Tibial artery (tissue), 4 donors: Measurements from ENCODE around the gene WARS2.

Source experiments
- DNase-seq, 2 donors: peaks; one replicate each; pipeline ENCODE4 v3.0.0-alpha.2; 2019
- H3K27ac ChIP-seq, 2 donors: fragments of 200-600 bp; sonication (generic) in 1 of 2; 1 replicate in 1 of 2; 2 replicates in 1 of 2; pipeline ENCODE4 v1.5.1; 2018 to 2019; ENCODE audit warnings: mild to moderate bottlenecking in 1 of 2
- H3K27me3 ChIP-seq, 2 donors: fragments of 200-600 bp; sonication (generic) in 1 of 2; one replicate each; pipeline versions ENCODE4 v1.5.1 to v1.6.0; 2016 to 2019
- H3K36me3 ChIP-seq, 3 donors: fragments of 200-600 bp; sonication (generic) in 2 of 3; one replicate each; pipeline ENCODE4 v1.5.1; 2016 to 2019; ENCODE audit warnings: mild to moderate bottlenecking in 2 of 3
- H3K4me1 ChIP-seq, 4 donors: fragments of 200-600 bp; sonication (generic) in 2 of 4; 1 replicate in 3 of 4; 2 replicates in 1 of 4; pipeline ENCODE4 v1.5.1; 2016 to 2019
- H3K4me3 ChIP-seq, 2 donors: fragments of 200-600 bp; sonication (generic) in 1 of 2; 1 replicate in 1 of 2; 2 replicates in 1 of 2; pipeline ENCODE4 v1.5.1; 2018 to 2019; ENCODE audit warnings: mild to moderate bottlenecking in 2 of 2
- H3K9me3 ChIP-seq, 3 donors: fragments of 200-600 bp; sonication (generic) in 1 of 3; one replicate each; pipeline ENCODE4 v1.5.1; 2016 to 2019
- CTCF ChIP-seq, 2 experiments: fragments of 200-600 bp in 1 of 2; fragments of 450-650 bp in 1 of 2; IDR thresholded peaks; one replicate each; pipeline ENCODE4 v1.5.1; 2017 to 2019; ENCODE audit warnings: antibody characterized with exemption in 2 of 2, mild to moderate bottlenecking in 1 of 2, moderate library complexity in 1 of 2
- intact Hi-C: fragments of 100-400 bp; cut with DNase I; formaldehyde crosslinking; loops from one replicate; pipeline ENCODE4 v1.15.0; 2023; ENCODE audit warnings: low total_unique reads

The WARS2 gene

GRCh38 chr1:119093721-119094120, 46.7 kb downstream of the WARS2 start:
- Histone ChIP-seq H3K27ac (no peak overlapping the region), H3K4me3 (no peak overlapping the region), H3K27me3 (no peaks in the 10 kb centered on the region), H3K36me3 (no peaks in the 10 kb centered on the region), H3K9me3 (peaks cover 0 to 5% (median 0%) of the 10 kb centered on the region in 3 donors), H3K4me1 (peaks cover 0 to 7% (median 0%) of the 10 kb centered on the region in 4 donors)
- DNase-seq: no peak
- intact Hi-C loops: no loop called here
- TF ChIP-seq CTCF (IDR thresholded peaks at IDR 0.05): no peak

GRCh38 chr1:119091618-119092017, 48.8 kb downstream of the WARS2 start:
- Histone ChIP-seq H3K4me1 (peaks cover 0 to 19% (median 4%) of the 10 kb centered on the region in 4 donors), H3K27me3 (no peaks in the 10 kb centered on the region), H3K9me3 (peaks cover 0 to 5% (median 0%) of the 10 kb centered on the region in 3 donors), H3K36me3 (no peaks in the 10 kb centered on the region), H3K27ac (no peak overlapping the region), H3K4me3 (no peak overlapping the region)
- TF ChIP-seq CTCF (IDR thresholded peaks at IDR 0.05): no peak
- intact Hi-C loops: no loop called here
- DNase-seq: no peak

- peaks cover 0 to 5% (median 0%) of the 10 kb centered on the region in 3 donors for H3K9me3 ChIP-seq
- no peak overlapping the region for H3K27ac ChIP-seq
- peaks cover 0 to 22% (median 4%) of the 10 kb centered on the region in 4 donors for H3K4me1 ChIP-seq
- TF ChIP-seq CTCF (IDR thresholded peaks at IDR 0.05): no peak
- no peak overlapping the region for H3K4me3 ChIP-seq
- DNase-seq: no peak
- no peaks in the 10 kb centered on the region for H3K36me3 ChIP-seq
- intact Hi-C loops: no loop called here
- H3K27me3 ChIP-seq: no peaks in the 10 kb centered on the region
Observed at GRCh38 chr1:119090250-119090649, 50.2 kb downstream of the WARS2 start.

- intact Hi-C loops: no loop called here
- Histone ChIP-seq H3K27me3 (no peaks in the 10 kb centered on the region), H3K36me3 (no peaks in the 10 kb centered on the region), H3K4me3 (no peak overlapping the region), H3K4me1 (peaks cover 0 to 41% (median 4%) of the 10 kb centered on the region in 4 donors), H3K27ac (no peak overlapping the region), H3K9me3 (peaks cover 0 to 5% (median 0%) of the 10 kb centered on the region in 3 donors)
- no peak for TF ChIP-seq CTCF (IDR thresholded peaks at IDR 0.05)
- DNase-seq: no peak
Observed at GRCh38 chr1:119086830-119087229, 53.6 kb downstream of the WARS2 start.

GRCh38 chr1:119084798-119085197, 55.7 kb downstream of the WARS2 start:
- Histone ChIP-seq H3K4me3 (peak overlapping the region; percentile 26 to 27), H3K27me3 (no peaks in the 10 kb centered on the region), H3K36me3 (no peaks in the 10 kb centered on the region), H3K9me3 (no peaks in the 10 kb centered on the region), H3K27ac (peak overlapping the region; percentile 55 to 59), H3K4me1 (peaks cover 0 to 54% (median 14%) of the 10 kb centered on the region in 4 donors)
- DNase-seq: no peak
- no peak for TF ChIP-seq CTCF (IDR thresholded peaks at IDR 0.05)
- intact Hi-C loops: no loop called here

- TF ChIP-seq CTCF (IDR thresholded peaks at IDR 0.05): no peak
- intact Hi-C loops: no loop called here
- Histone ChIP-seq H3K4me1 (peaks cover 0 to 59% (median 18%) of the 10 kb centered on the region in 4 donors), H3K9me3 (no peaks in the 10 kb centered on the region), H3K36me3 (no peaks in the 10 kb centered on the region), H3K4me3 (peak overlapping the region; percentile 26 to 27), H3K27me3 (no peaks in the 10 kb centered on the region), H3K27ac (peak overlapping the region; percentile 55 to 59)
- DNase-seq: no peak
Observed at GRCh38 chr1:119083980-119084379, 56.5 kb downstream of the WARS2 start.
